Neuron (in vitro differentiated cells): ENCODE measurements around the gene VSIG2.
A peak's percentile ranks its signal among the peaks of the same experiment; 100 is the strongest.

Source experiments
- H2AFZ ChIP-seq: one replicate; pipeline ENCODE4 v1.6.1; 2013; ENCODE audit warnings: low read depth, mild to moderate bottlenecking, inconsistent platforms, low read length, moderate library complexity
- H3K27me3 ChIP-seq: one replicate; pipeline ENCODE4 v1.6.1; 2013; ENCODE audit warnings: low read length; ENCODE audit not compliant: insufficient read depth
- H3K36me3 ChIP-seq: one replicate; pipeline ENCODE4 v1.6.1; 2013; ENCODE audit warnings: low read length; ENCODE audit not compliant: insufficient read depth
- H3K4me1 ChIP-seq: one replicate; pipeline ENCODE4 v1.6.1; 2013; ENCODE audit warnings: low read length; ENCODE audit not compliant: insufficient read depth
- H3K4me3 ChIP-seq: 2 replicates; pipeline ENCODE4 v1.5.1; 2013; ENCODE audit warnings: mild to moderate bottlenecking, low read length, moderate library complexity
- H3K9me3 ChIP-seq: one replicate; pipeline ENCODE4 v1.6.1; 2013; ENCODE audit warnings: low read length

Gene VSIG2, protein sequence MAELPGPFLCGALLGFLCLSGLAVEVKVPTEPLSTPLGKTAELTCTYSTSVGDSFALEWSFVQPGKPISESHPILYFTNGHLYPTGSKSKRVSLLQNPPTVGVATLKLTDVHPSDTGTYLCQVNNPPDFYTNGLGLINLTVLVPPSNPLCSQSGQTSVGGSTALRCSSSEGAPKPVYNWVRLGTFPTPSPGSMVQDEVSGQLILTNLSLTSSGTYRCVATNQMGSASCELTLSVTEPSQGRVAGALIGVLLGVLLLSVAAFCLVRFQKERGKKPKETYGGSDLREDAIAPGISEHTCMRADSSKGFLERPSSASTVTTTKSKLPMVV

DNA sequence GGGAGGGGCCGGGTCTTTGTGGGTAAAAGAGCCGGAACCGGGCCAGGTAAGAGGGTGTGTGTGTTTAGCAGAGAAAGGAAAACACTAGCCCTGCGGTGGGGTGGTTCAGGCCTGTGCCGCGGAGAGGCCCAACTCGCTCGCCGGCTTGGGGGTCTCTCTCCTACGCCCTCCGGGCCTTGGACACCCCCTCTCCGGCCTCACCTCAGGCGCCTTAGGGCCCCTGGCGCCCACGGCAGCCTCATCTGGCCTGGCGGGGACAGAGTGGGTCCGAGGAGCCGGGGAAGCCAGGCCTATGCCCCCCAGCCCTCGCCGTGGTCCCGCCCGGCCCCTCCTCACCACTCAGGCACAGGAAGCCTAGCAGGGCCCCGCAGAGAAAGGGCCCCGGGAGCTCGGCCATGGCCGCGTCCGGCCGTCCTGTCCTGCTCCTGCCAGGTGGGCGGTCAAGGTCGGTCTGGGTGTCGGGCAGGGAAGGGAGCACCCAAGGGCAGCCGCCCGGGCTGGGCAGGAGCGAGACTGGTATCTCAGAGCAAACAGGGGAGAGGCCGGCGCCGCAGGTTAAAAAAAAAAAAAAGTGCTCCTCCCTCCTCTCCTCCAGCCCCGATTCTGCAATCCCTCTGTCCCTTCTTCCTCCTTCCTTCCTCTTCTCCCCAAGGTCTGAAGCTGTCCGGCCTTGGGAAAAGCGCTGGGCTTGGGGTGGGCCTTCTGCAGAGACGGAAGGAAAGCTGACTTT is at the start of gene VSIG2:
Gene VSIG2, minus strand, starts transcription at position 515 of the 730 bp plus-strand sequence. Its CDS starts 118 bp downstream, at position 397.
- H3K9me3 ChIP-seq = no peaks in the 10 kb centered on the region
- H3K4me1 ChIP-seq = peaks cover 7% of the 10 kb centered on the region
- no peak within 1 kb of the TSS for H2AFZ ChIP-seq
- H3K27me3 ChIP-seq = no peaks in the 10 kb centered on the region
- no peaks in the 10 kb centered on the region for H3K36me3 ChIP-seq
- no peak within 1 kb of the TSS for H3K4me3 ChIP-seq

GRCh38 chr11:124801014-124801413 is 49.0 kb upstream of the VSIG2 start:
- peaks cover 20% of the 10 kb centered on the region for H3K4me1 ChIP-seq
- H3K36me3 ChIP-seq = peaks cover 11% of the 10 kb centered on the region
- H3K4me3 ChIP-seq = peak overlapping the region; percentile 82
- peak overlapping the region; percentile 43 for H2AFZ ChIP-seq
- peaks cover 2% of the 10 kb centered on the region for H3K9me3 ChIP-seq
- H3K27me3 ChIP-seq = no peaks in the 10 kb centered on the region

DNA sequence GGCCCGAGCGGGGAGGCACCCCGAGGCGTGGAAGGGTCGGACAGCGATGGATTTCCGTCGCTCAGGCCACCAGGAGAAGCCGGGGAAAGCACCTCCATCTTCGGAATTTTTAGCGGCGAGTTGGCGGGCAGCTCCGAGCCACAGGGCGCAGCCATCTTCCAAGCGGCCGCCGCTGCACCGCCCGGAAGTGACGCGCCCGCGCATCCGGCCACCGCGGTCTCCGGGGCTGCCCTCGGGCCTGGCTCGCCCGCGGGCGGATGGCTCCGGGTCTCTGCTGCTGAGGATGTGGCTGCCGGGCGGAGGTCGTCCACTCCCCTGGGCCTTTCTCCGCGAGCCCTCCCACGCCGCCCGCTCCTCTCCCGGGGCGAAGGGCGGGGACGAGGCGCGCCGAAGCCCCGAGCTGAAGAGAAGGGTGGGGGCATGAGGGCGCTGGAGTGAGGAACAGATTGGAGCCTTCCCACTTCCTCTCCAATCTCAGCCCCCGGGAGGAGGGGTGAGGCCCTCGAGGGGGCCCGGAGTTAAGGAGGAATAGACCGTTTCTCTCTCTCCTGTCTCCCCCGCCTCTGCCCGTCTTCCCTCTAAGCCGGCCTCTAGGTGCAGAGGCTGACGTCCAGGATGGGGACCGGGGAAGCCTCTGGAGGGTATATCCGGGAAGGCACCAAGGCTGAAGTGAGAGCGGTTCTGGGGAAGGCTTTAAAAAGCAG is 48.3 kb upstream of the VSIG2 start, which contains the start of gene MSANTD2:
Gene MSANTD2, minus strand, starts transcription at position 181 of the 704 bp plus-strand sequence. Its CDS starts 26 bp downstream, at position 155.
- H2AFZ ChIP-seq = peak within 1 kb of the TSS; percentile 43
- H3K4me3 ChIP-seq = peak within 1 kb of the TSS; percentile 82
- no peaks in the 10 kb centered on the region for H3K9me3 ChIP-seq
- H3K27me3 ChIP-seq = no peaks in the 10 kb centered on the region
- peaks cover 6% of the 10 kb centered on the region for H3K36me3 ChIP-seq
- peaks cover 20% of the 10 kb centered on the region for H3K4me1 ChIP-seq

DNA sequence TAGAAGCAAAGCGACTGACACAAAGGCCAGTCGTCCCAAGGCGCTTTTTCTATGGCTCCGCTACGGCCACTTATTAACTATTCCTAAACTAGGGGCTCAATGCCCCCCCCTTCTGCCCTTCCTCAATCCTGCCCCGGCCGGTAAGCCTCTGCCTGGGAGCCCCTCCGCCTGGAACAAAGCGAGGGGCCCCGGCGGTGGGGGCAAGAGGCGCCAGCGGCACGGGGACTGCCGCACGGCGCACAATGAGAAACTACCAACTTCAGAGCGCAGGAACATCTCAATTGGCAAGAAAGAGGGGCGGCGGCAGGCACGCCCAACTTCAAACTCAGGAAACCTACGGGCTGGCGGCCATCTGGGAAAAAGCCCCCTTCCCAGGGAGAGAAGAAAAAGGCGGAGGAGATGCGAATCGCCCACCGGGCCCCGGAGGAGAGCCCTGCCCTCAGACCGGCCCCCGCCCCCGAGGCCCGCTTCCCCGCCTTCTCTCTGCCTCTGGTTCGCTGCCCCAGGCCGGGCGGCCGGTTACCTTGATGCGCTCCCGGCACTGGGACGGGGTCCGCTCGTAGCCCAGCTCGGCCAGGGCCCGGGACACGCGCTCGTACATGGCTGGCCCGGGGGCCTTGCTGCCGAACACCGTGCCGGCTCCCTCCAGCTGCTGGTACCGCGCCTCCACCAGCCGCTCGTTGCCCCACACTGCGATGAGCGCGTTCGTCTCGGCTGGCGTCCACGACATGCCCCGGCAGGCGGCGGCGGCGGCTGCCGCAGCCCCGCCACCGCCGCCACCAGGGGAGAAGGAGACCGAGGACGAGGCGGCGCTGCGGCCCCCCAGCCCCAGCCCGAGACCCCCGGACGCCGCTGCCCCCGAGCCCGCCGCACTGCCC is 47.5 kb upstream of the VSIG2 start:
- peak overlapping the region; percentile 43 for H2AFZ ChIP-seq
- peak overlapping the region; percentile 82 for H3K4me3 ChIP-seq
- peaks cover 5% of the 10 kb centered on the region for H3K36me3 ChIP-seq
- H3K4me1 ChIP-seq = peaks cover 20% of the 10 kb centered on the region
- H3K9me3 ChIP-seq = no peaks in the 10 kb centered on the region
- no peaks in the 10 kb centered on the region for H3K27me3 ChIP-seq

DNA sequence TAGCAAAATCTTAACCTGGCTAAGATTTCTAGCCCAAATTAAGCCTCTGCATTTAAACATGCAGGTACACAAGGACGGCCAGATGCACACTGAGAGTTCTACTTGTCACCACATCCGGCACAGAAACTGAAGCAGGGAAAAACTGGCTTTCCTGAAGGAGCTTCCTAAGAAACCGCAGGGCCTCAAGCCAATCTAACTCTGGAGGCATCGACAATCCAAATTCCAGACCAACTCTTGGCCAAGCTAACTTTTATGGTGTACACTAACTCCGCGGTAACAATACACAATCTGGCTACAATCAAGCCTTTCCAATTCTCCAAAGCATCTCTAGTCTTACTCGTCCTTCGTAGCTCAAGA is 46.9 kb upstream of the VSIG2 start:
- Histone ChIP-seq H3K4me3 (peak overlapping the region; percentile 82), H3K9me3 (no peaks in the 10 kb centered on the region), H2AFZ (peak overlapping the region; percentile 43), H3K36me3 (peaks cover 5% of the 10 kb centered on the region), H3K4me1 (peaks cover 20% of the 10 kb centered on the region), H3K27me3 (no peaks in the 10 kb centered on the region)

GRCh38 chr11:124796312-124796711 is 44.3 kb upstream of the VSIG2 start:
- no peaks in the 10 kb centered on the region for H3K27me3 ChIP-seq
- no peak overlapping the region for H3K4me3 ChIP-seq
- no peaks in the 10 kb centered on the region for H3K9me3 ChIP-seq
- H3K4me1 ChIP-seq = peaks cover 27% of the 10 kb centered on the region
- H3K36me3 ChIP-seq = no peaks in the 10 kb centered on the region
- no peak overlapping the region for H2AFZ ChIP-seq

- no peaks in the 10 kb centered on the region for H3K27me3 ChIP-seq
- peaks cover 25% of the 10 kb centered on the region for H3K4me1 ChIP-seq
- H3K4me3 ChIP-seq = no peak overlapping the region
- H2AFZ ChIP-seq = no peak overlapping the region
- H3K9me3 ChIP-seq = no peaks in the 10 kb centered on the region
- no peaks in the 10 kb centered on the region for H3K36me3 ChIP-seq
These were observed 41.6 kb upstream of the VSIG2 start for GRCh38 chr11:124793466-124794278.

DNA sequence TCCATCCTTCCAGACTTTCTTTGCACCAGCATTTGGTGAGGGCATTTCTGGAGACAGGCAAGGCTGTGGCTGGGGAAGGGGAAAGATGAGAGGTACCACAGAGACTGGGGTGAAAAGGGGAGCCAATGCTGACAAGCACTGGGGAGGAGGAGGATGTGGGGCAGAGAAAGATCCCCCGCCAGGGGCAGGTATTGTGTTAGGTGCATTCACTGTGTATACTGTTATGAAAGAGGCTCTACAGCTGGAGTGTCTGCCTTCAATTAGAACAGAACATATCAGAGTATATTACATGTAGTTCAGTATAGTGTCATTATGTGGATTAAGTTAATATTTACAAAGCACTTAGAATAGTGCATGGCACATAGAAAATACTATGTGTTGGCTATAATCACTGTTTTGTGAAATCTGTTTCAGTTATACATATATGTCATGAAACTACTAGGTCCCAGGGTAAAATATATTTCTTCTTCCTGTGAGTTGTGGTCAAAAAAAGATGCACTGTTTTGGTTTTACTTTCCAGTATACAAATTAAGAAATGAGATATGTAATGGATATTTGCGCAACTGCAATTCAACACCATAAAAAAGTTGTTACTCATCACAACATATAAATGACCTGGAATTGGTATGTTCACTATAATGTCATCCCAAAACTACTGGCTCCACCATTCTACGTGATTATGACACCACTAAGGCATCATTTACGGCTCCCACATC is 39.7 kb upstream of the VSIG2 start:
- Histone ChIP-seq H3K36me3 (no peaks in the 10 kb centered on the region), H3K9me3 (no peaks in the 10 kb centered on the region), H3K4me3 (no peak overlapping the region), H2AFZ (no peak overlapping the region), H3K27me3 (no peaks in the 10 kb centered on the region), H3K4me1 (peaks cover 13% of the 10 kb centered on the region)

GRCh38 chr11:124788521-124788920 is 36.5 kb upstream of the VSIG2 start:
- no peak overlapping the region for H2AFZ ChIP-seq
- no peak overlapping the region for H3K4me3 ChIP-seq
- H3K36me3 ChIP-seq = peaks cover 2% of the 10 kb centered on the region
- H3K9me3 ChIP-seq = no peaks in the 10 kb centered on the region
- H3K4me1 ChIP-seq = peaks cover 11% of the 10 kb centered on the region
- no peaks in the 10 kb centered on the region for H3K27me3 ChIP-seq

GRCh38 chr11:124784051-124784450 is 32.0 kb upstream of the VSIG2 start:
- Histone ChIP-seq H3K36me3 (peaks cover 2% of the 10 kb centered on the region), H3K9me3 (no peaks in the 10 kb centered on the region), H3K4me3 (no peak overlapping the region)

GRCh38 chr11:124783002-124783401 is 30.9 kb upstream of the VSIG2 start:
- H3K27me3 ChIP-seq = no peaks in the 10 kb centered on the region
- H3K4me3 ChIP-seq = no peak overlapping the region
- H3K36me3 ChIP-seq = peaks cover 9% of the 10 kb centered on the region
- H3K9me3 ChIP-seq = no peaks in the 10 kb centered on the region
- H2AFZ ChIP-seq = no peak overlapping the region
- no peaks in the 10 kb centered on the region for H3K4me1 ChIP-seq

More at GRCh38 chr11:124784051-124784450, 32.0 kb upstream of the VSIG2 start:
- Histone ChIP-seq H3K27me3 (no peaks in the 10 kb centered on the region), H2AFZ (no peak overlapping the region), H3K4me1 (no peaks in the 10 kb centered on the region)
